ENCODE data around the gene TMEM14B. TPM values are rescaled to one million over a fixed set of nuclear protein-coding genes. Genes with fewer than 3 reads are reported as not detected.

Gene TMEM14B
- 128 and 150 TPM in 2 replicates for total RNA-seq

DNA sequence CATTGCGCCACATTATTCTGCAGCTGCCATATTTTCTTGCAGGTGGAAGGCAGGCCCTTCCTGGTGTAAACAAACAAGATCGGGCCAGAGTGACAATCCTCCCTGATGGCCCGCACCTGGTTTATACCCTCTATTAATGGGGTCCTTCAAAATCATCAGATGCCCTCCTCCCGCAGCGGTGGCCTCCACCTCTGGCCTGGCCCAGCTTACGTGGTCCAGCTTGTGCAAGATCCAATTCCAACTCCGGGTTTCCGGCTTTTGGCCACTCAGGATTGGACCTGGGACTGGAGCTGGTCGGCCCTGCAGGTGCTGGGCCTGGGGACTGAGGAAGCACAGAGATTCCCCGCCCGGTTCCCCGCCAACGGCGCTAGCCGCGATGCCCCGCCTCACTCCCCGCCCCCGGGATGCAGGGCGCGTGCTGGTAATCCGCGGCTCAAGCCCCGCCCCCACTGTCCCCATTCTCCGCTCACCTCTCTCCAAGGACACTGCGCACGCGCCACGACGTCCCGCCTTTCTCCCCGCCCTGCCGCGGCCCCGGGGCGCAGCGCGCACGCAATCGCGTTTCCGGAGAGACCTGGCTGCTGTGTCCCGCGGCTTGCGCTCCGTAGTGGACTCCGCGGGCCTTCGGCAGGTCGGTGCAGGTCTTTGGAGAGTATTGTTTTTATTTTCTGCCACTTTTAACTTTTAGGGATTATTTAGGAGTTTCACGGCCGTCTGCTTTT, at the start of gene TMEM14B:
Gene TMEM14B (plus strand): TSS at position 555 of the 722 bp plus-strand sequence. CDS start 1,441 bp downstream, outside the sequence.

DNA sequence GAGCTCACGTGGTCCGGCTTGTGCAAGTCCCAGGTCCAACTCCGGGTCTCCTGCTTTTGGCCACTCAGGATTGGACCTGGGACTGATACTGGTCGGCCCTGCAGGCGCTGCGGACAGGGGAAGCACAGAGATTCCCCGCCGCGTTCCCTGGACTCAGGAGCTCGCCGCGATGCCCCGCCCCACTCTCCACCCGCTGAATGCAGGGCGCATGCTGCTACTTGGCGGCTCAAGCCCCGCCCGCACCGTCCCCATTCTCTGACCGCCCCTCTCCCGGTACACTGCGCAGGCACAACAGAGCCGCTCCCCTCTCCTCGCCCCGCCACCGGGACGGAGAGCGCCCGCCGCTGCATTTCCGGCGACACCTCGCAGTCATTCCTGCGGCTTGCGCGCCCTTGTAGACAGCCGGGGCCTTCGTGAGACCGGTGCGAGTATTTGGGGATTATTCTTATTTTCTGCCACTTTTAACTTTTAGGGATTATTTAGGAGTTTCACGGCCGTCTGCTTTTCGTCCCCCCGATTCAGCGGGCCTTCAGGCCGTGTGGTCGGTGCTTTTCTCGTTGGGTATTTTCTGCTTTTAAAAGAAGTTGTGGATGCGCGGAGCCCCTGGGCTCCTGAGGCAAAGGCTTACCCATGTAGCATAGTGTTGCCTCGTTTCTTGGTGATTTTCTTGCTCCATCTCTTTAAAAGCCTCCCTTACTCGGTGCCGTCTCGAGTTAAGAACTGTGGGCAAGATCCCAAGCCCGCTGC, 24.6 kb upstream of the TMEM14B start, which contains the start of gene TMEM14C:
Gene TMEM14C (plus strand): TSS at position 251 of the 747 bp plus-strand sequence. CDS start 1,544 bp downstream, outside the sequence.

Other genes with a start within 250 kb of the TMEM14B start
- not detected in 2 replicates for gene GCNT2, start 226.5 kb upstream of the TMEM14B start, total RNA-seq
- gene C6orf52, start 53.2 kb upstream of the TMEM14B start, total RNA-seq, result 0.71 TPM in 1 of 2 replicates, not detected in the other
- 15.2 and 19.0 TPM in 2 replicates for gene PAK1IP1, start 52.8 kb upstream of the TMEM14B start, total RNA-seq
- gene TMEM14C, start 24.7 kb upstream of the TMEM14B start, total RNA-seq, result 194 and 206 TPM in 2 replicates
- not detected in 2 replicates for gene MAK, start 90.7 kb downstream of the TMEM14B start, total RNA-seq
- not detected in 2 replicates for gene GCM2, start 134.2 kb downstream of the TMEM14B start, total RNA-seq
- gene SYCP2L, start 139.2 kb downstream of the TMEM14B start, total RNA-seq, result not detected in 2 replicates